HepG2 (cell line): Measurements from ENCODE around the gene TAF1D. TPM values are rescaled to one million over a fixed set of nuclear protein-coding genes. Genes with fewer than 3 reads are reported as not detected.

Experiments used
- HMGXB3 ChIP-seq: sonication (generic); formaldehyde crosslinking; IDR thresholded peaks from 2 replicates; pipeline ENCODE4 v1.4.0; 2020; ENCODE audit warnings: missing genetic modification reagents, borderline replicate concordance
- PCBP1 ChIP-seq: fragments of 200-400 bp; formaldehyde crosslinking; IDR thresholded peaks from 2 replicates; pipeline ENCODE4 v1.6.1; 2017; ENCODE audit warnings: mild to moderate bottlenecking, low read depth, low read length, borderline replicate concordance
- PHF20 ChIP-seq: sonication (generic); formaldehyde crosslinking; IDR thresholded peaks from 2 replicates; pipeline ENCODE4 v1.5.0; 2020; ENCODE audit warnings: mild to moderate bottlenecking, missing genetic modification reagents
- RAD51 ChIP-seq: fragments of 450-650 bp; IDR thresholded peaks from 2 replicates; pipeline ENCODE4 v1.6.1; 2016; ENCODE audit warnings: borderline replicate concordance
- RCOR2 ChIP-seq: IDR thresholded peaks from 2 replicates; pipeline ENCODE4 v1.6.1; 2016; ENCODE audit warnings: missing biosample characterization, missing genetic modification reagents
- SAP130 ChIP-seq: IDR thresholded peaks from 2 replicates; pipeline ENCODE4 v1.6.1; 2016; ENCODE audit warnings: low read depth
- SOX6 ChIP-seq, 2 experiments: fragments of 450-650 bp in 1 of 2; sonication (generic) in 1 of 2; formaldehyde crosslinking in 1 of 2; IDR thresholded peaks; 2 replicates each; pipeline versions ENCODE4 v1.4.0 to v1.6.1; 2017 to 2020; ENCODE audit warnings: antibody characterized with exemption in 1 of 2, mild to moderate bottlenecking in 1 of 2, missing genetic modification reagents in 1 of 2
- SYNCRIP ChIP-seq: fragments of 200-400 bp; formaldehyde crosslinking; IDR thresholded peaks from 2 replicates; pipeline ENCODE4 v1.6.1; 2018; ENCODE audit warnings: mild to moderate bottlenecking, low read depth, low read length; ENCODE audit not compliant: insufficient read depth
- THAP8 ChIP-seq: sonication (generic); formaldehyde crosslinking; IDR thresholded peaks from 2 replicates; pipeline ENCODE4 v1.5.1; 2020; ENCODE audit warnings: missing genetic modification reagents, mild to moderate bottlenecking, borderline replicate concordance
- ZBTB44 ChIP-seq: sonication (generic); formaldehyde crosslinking; IDR thresholded peaks from 2 replicates; pipeline ENCODE4 v1.4.0; 2020; ENCODE audit warnings: missing genetic modification reagents
- ZC3H13 ChIP-seq: sonication (generic); formaldehyde crosslinking; IDR thresholded peaks from 2 replicates; pipeline ENCODE4 v1.8.1; 2023; ENCODE audit warnings: mild to moderate bottlenecking, missing genetic modification reagents, moderate library complexity
- ZFP62 ChIP-seq: sonication (generic); formaldehyde crosslinking; IDR thresholded peaks from 2 replicates; pipeline ENCODE4 v1.4.0; 2020; ENCODE audit warnings: missing genetic modification reagents
- ZKSCAN5 ChIP-seq: sonication (generic); formaldehyde crosslinking; IDR thresholded peaks from 2 replicates; pipeline ENCODE4 v1.5.1; 2020; ENCODE audit warnings: mild to moderate bottlenecking, missing genetic modification reagents
- ZNF124 ChIP-seq: sonication (generic); formaldehyde crosslinking; IDR thresholded peaks from 2 replicates; pipeline ENCODE4 v1.4.0; 2020; ENCODE audit warnings: missing genetic modification reagents
- ZNF276 ChIP-seq: sonication (generic); formaldehyde crosslinking; IDR thresholded peaks from 2 replicates; pipeline ENCODE4 v1.4.0; 2020; ENCODE audit warnings: mild to moderate bottlenecking, low read depth, missing genetic modification reagents
- ZNF362 ChIP-seq: sonication (generic); formaldehyde crosslinking; IDR thresholded peaks from 2 replicates; pipeline ENCODE4 v1.4.0; 2020; ENCODE audit warnings: missing genetic modification reagents, mild to moderate bottlenecking, borderline replicate concordance
- ZNF616 ChIP-seq: sonication (generic); formaldehyde crosslinking; IDR thresholded peaks from 2 replicates; pipeline ENCODE4 v1.5.0; 2020; ENCODE audit warnings: low read depth, mild to moderate bottlenecking, missing genetic modification reagents
- ZNF775 ChIP-seq: sonication (generic); formaldehyde crosslinking; IDR thresholded peaks from 2 replicates; pipeline ENCODE4 v1.4.0; 2020; ENCODE audit warnings: missing genetic modification reagents, mild to moderate bottlenecking, moderate library complexity, borderline replicate concordance
- ZNF777 ChIP-seq: sonication (generic); formaldehyde crosslinking; IDR thresholded peaks from 2 replicates; pipeline ENCODE4 v1.4.0; 2020; ENCODE audit warnings: missing genetic modification reagents
- polyA plus RNA-seq, 8 experiments: library from polyadenylated mRNA; depleted of rRNA in 3 of 8; stranded (reverse) in 7 of 8; unstranded in 1 of 8; fragments of >200 nt; fragmentation: Illumina TruSeq in 4 of 8; extraction: Trizol in 4 of 8; gene quantifications; 2 replicates each; pipeline versions ENCODE4 v1.2.1 to v1.2.3, GENCODE V29; 2011 to 2016; ENCODE audit warnings: low read depth in 4 of 8, missing spikeins in 1 of 8, mixed read lengths in 1 of 8; ENCODE audit not compliant: insufficient read depth in 1 of 8
- total RNA-seq, 5 experiments: library from RNA; depleted of rRNA; stranded (reverse); fragments of >200 nt; fragmentation: Illumina TruSeq; extraction: Trizol; gene quantifications; 2 replicates each; pipeline ENCODE4 v1.2.3, GENCODE V29; 2016; ENCODE audit warnings: low read depth in 1 of 5

The TAF1D gene
- total and polyA plus RNA-seq, 2 of the 13 experiments (the other 11 are each of a cell fraction or from before 2014, with no cell fraction given), result 132 to 207 TPM

GRCh38 chr11:93741094-93741881 is at the start of gene TAF1D, which contains the start of gene C11orf54 (continued):
- TF ChIP-seq HMGXB3 (CRISPR knock-in tag) (peak; percentile 51; the same call in 1 of the 2 replicates), ZNF616 (CRISPR knock-in tag) (0 out of 2 replicates have a peak, but pooled peaks have one; percentile 62), ZNF362 (CRISPR knock-in tag) (no peak), THAP8 (CRISPR knock-in tag) (no peak), SOX6 (IDR thresholded peaks at IDR 0.05) (no peak), SOX6 (CRISPR knock-in tag; IDR thresholded peaks at IDR 0.05) (no peak), ZNF777 (CRISPR knock-in tag) (0 out of 2 replicates have a peak, but pooled peaks have one; percentile 23), ZNF775 (CRISPR knock-in tag) (no peak), ZBTB44 (CRISPR knock-in tag) (0 out of 2 replicates have a peak, but pooled peaks have one; percentile 46), PHF20 (CRISPR knock-in tag) (no peak; the same call in 1 of the 2 replicates), ZKSCAN5 (no peak), SAP130 (peak; percentile 87), PCBP1 (peak; percentile 51; the same call in 1 of the 2 replicates), SYNCRIP (no peak), ZNF124 (CRISPR knock-in tag) (peak; percentile 68), ZNF276 (CRISPR knock-in tag) (no peak), ZC3H13 (CRISPR knock-in tag) (0 out of 2 replicates have a peak, but pooled peaks have one; percentile 55), RCOR2 (CRISPR knock-in tag) (no peak), ZFP62 (CRISPR knock-in tag) (no peak), RAD51 (no peak)
